ENCODE measurements around the gene NAGPA.

Gene NAGPA

DNA sequence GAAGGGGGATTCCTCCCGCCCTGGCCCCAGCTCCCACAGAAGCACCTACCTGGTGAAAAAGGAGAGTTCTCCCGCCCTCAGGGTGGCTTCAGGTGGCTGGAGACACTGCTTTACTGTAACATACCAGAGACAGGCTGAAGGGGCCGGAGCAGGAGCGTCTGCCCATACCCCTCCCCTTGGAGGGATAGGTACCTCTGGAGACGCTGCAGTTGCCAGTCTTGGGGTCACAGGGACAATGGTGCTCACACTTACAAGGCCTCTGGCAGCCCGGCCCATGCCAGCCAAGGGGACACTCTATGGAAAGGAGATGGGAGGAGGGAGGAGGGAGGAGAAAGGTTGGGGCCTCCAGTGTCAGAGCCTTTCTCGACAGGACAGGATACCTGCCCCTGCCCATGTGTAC, 6.6 kb downstream of the NAGPA start:
- no peak for DNase-seq

DNA sequence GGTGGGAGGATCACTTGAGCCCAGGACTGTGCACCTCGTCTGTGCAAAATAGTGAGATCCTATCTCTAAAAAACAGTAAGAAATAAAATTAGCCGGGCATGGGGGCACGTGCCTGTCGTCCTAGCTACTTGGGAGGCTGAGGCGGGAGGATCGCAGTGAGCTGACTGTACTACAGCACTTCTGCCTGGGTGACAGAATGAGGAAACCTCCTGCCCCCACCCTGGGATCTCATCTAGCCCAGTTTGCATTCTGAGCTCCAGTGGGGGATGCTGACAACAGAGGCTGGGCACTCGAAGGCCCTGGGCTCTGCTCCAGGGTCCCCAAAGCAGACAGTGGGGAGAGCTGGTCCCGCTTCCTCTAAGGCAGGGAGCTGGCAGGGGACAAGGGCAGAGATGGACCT, 7.1 kb downstream of the NAGPA start:
- DNase-seq: no peak

DNA sequence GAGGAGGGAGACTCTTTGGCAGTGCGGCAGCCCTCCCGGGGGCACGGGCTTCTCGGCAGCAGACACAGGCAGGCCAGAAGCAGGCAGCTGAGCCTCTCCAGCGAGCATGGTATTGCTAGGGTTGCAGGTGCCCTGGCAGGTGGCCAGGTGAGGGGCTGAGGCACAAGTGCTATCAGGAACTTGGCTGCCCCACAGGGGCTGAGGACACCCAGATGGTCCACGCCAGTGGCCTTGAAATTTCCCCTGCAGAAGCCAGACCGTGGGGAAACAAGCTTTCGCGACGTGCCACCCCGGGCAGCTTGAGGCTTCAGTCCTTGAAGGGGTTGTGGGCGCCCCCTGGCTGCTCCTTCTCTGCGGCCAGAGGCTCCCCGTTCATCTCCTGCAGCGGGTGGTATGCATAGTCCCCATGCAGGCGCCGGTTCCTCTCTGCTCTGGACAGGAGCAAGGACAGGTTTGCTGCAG, 8.5 kb downstream of the NAGPA start:
- no peak for DNase-seq

DNA sequence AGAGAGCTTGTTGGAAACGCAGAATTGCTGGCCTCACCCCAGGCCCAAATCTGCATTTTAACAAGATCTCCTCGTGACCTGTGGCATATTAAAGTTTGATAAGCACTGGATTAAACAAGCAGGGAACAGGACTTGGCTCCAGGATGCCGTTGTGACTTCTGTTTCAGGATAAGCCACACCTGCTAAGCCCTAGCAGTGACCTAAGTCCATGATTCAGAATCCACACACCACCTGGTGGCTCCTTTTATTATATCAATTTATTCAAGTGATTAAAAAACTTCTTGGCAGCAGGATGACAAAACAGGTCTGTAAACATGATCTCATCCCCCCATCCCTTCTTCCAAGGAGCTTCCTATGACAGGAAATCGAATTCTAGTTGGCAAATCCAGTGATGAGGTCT, 9.1 kb downstream of the NAGPA start:
- no peak for DNase-seq

DNA sequence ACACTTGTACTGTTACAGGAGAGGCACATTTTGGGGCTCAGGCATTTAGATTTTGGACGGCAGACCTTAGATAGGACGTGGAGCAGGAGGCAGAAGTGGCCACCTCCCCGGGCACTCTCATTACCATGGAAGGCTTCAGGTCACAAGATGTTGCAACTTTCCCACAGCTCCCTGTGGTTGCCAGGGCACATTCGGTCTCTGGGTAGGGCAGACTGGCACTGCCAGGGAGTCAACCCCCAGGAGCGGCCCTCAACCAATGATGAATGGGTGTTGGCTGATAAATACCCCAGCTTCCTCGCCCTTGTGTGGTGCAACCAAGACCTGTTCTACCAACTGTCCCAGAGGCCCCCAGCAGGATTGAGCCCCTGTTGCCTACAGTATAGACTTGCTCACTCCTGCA, 11.2 kb downstream of the NAGPA start:
- DNase-seq: no peak

DNA sequence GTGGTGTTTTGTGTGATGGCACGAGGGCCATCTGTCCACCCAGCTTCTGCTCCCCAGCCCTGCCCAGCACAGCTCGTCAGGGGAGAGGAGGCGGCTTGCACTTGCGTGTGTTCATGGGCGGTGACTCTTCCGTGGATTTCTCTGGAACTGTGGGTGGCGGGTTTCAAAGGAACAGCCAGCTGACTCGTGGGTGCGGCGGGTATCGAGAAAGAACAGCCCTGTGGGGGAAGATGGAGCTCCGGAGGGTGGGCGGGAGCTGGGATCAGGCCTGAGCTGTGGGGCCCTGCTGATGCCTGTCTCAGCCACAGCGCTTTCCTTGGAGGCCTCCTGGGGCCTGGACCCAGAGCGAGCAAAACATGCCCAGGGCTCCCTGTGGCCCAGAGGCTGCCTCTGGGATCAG, 13.2 kb downstream of the NAGPA start:
- DNase-seq: no peak

DNA sequence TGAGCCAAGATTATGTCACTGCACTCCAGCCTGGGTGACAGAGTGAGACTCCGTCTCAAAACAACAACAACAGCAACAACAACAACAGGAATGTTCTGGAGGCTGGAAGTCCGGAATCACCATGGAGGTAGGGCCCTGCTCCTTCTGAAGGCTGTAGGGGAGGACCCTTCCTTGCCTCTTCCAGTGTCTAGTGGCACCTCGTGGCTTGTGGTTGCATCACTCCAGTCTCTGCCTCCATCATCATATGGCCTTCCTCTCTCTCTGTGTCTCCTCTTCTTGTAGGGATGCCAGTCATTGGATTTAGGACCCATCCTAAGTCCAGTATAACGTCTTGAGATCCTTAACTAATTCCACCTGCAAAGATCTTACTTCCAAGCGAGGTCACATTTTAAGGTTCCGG, 14.0 kb downstream of the NAGPA start:
- no peak for DNase-seq

DNA sequence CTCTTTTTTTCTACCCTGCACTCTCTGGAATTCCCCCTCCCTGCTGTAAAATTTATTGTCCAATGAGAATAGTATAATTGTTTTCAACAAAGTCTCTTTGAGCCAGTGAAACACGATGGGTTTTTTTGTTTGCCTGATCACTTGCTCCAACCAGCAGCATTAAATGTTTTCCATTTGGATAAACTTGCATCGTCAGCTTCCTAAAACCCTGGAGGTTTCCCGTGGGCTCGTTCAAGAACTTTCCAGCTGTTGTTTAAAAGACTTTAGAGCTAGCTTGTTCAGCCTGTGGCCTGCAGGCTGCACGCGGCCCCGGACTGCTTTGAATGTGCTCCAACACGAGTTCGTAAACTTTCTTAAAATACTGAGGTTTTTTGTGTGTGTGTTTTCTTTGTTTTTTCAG, 14.9 kb downstream of the NAGPA start:
- DNase-seq: no peak

DNA sequence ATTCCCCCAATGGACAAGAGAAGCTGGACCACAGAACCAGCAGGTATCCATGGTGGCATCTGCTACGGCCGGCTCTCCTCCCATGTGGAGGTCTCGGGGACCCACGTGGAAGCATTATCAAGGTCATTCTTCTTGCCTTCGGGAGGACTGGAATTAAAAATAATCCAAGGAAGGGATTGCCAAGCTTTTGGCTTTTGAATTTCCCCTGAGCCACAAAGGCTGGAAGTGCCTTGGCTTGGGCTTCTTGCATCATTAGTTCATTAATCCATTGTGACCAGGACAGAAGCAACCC, 16.1 kb downstream of the NAGPA start:
- DNase-seq: no peak

DNA sequence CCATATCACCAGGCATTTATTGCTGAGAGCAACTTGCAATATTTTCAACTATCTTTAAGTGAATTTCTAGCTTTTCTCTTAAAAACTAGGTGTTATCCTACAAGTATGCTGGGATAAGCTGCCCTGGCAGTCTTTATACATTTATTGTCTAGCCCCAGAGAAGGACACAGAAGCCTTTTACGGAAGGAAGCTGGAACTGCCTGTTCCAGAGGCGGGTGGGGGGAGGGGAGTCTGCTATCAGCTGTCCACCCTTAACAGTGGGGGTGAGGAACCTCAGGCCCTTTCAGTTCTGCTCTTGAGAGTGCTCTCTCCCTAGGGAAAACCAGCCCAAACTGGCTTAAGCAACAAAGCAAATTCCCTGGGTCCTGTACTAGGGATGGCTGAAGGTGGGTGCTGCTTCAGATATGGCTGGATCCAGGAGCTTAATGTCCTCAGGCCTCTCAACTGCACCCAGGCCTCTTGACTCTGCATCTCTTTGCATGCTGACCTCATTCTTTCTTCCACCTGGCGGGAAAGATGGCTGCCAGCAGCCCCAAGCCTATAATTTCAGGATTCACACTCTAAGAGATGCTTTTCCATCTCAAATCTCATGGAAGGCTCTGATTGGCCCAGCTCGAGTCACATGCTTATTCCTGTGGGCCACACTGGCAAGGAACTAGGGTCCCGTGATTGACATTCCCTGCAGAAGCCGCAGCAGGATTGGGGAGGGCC, 16.6 kb downstream of the NAGPA start:
- DNase-seq: no peak

DNA sequence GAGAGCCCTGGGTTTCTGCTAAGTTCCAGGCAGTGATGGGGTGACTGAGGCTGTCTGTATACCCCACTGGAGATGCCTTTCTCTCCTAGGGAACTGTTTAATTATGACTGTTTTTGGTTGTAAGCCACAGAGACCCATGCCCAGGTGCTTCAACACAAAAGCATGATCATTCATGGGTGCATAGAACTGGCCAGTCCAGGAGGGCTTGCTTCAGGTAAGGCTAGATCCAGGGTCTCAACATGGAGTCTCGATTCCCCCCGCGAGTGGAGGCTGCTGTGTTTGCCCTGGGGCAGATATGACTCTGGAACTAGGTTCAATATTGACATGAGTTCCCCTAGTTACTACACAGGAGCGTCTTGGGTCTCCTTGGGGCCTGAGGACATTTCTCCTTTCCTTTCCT, 17.8 kb downstream of the NAGPA start:
- DNase-seq: no peak

DNA sequence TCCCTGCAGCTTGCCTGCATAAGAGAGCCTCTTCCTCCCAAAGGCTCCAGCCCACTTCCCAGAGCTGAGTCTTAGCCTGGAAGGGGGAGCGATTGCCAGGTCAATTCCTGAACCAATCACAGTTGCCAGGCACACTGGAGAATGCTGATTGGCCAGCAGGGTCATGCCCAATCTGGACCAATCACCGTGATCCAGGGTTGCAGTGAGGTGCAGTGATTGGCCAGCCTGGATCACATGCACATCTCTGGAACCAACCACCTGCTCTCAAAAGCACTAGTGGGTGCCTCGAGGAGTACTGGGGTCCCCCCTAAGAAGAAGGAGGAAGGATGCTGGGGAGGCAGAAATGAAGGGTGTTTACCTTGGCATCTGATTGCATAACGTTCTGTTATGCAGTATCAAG, 18.4 kb downstream of the NAGPA start:
- no peak for DNase-seq

DNA sequence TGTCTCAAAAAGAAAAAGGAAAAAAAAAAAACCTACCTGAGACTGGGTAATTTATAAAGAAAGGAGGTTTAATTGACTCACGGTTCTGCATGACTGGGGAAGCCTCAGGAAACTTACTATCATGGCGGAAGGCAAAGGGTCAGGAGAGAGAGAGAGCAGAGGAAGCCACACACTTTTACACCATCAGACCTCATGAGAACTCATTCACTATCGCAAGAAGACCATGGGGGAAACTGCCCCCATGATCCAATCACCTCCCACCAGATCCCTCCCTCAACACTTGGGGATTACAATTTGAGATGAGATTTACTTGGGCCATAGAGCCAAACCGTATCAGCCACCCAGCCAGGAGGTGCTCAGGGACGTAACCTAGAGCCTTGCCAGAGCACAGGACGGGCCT, 20.8 kb downstream of the NAGPA start:
- no peak for DNase-seq

DNA sequence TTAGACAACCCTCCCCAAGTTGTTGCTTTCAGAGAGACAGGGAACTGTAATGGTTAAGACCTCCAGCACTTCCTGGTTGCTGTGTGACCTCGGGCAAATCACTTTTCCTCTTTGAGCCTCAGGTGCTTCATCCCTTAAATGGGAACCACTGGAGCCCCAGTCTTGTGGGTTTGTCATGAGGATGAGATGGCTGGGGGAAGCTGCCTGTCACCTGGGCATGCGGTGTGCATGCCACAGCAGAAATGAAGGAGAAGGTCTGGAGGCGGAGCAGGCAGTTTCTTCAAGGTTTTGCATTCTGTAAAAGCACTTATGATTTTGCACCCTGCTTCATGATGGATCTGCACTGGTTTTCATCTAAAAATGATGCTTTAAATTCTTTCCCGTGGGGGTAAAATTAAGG, 22.1 kb downstream of the NAGPA start:
- no peak for DNase-seq

DNA sequence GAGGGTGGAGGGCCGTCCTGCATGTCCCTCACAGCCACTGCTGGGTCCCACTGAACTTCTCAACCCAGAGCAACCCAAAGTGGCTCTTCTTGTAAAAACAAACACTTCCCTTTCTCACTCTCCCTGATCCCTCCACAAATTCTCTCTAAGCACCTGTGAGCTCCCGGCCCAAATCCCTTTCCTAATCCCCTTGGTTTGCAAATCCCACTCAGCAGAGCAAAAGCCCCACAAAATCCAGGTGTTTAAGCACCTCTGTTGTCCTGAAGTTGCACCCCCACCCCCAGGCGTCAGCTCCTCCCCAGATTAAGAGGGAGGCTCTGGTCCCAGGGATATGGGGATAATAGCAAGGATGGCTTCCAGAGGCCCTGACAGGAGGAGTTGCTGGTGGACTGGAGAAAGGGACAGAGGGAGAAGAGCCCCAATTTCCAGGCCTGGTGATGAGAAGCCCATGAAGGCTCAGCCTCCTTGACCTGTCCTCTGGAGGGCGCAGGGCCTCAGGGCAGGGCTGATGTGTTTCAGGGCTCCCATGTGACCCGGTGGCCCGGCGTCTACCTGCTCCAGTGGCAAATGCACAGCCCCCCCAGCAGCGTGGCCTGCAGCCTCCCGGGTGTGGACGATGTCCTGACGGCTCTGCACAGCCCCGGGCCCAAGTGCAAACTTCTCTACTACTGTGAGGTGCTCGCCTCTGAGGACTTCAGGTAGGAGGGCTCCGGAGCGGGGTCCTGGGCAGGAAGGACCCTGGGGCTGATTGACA, 23.0 kb downstream of the NAGPA start:
- no peak for DNase-seq

DNA sequence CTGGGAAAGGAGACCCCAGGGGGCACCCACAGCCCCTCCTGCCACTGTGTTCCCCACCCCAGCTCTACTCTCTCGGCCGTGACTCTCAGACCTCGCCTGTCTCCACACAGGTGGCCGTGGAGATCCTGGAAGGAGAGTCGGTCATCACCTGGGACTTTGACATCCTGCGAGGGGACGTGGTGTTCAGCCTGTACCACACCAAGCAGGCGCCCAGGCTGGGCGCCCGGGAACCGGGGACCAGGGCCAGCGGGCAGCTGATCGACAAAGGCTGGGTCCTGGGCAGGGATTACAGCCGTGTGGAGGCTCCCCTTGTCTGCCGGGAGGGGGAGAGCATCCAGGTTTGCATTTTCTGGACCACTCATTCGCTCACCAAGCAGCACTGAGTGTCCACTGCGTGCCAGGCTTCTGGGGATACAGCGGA, 25.4 kb downstream of the NAGPA start:
- no peak for DNase-seq

DNA sequence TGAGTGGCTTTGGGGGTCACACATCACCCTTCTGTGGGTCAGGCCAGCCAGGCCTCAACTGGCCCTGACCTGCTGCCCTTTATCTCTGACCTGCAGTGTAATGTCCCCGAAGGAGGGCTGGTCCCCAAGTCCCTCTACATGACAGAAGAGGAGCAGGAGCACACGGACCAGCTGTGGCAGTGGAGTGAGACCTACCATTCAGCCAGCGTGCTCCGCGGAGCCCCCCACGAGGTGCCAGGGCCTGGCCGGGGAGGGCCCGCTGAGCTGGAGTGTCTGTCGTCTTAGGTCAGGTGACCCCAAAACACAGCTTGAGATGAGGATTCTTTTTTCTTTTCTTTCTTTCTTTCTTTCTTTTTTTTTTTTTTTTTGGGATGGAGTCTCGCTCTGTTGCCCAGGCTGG, 26.5 kb downstream of the NAGPA start:
- DNase-seq: no peak

DNA sequence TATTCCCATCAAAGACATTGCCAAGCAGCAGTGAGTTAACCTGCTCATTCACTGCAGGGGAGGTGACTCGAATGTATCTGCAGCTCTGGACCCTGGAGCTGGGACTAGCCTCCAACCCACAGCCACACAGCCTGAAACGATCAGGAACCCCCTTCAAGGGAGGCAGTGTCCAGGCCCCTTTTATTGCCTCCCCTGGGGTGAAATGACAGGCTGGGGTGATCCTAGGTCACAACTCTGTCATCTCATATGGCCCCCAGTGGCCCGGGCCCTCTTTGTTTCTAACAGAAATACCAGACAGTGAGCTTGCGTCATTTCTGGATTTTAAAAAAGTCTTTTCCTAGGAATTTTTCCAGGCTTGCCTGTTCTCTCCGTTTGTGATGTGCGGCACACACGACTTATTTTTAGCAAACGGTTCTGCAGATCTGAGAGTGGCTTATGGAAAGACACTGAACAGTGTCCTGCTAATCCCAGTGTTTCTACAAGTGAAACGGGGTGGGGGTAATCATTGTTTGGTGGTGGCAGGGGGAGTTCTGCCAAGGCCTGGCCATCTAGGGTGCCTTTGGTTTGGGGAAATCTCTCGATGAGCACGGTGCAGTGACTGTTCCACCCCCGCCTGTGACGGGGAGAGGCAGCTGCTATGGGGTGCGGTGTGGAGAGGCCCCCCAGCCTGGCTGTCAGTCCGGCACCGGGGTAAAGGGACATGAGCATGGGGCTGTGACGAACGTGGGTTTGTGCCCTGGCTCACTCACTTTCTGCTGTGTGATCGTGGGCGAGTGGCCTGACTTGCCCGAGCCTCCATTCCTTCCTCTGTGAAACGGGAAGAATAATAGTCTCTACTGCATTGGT, 27.2 kb downstream of the NAGPA start:
- DNase-seq: no peak

DNA sequence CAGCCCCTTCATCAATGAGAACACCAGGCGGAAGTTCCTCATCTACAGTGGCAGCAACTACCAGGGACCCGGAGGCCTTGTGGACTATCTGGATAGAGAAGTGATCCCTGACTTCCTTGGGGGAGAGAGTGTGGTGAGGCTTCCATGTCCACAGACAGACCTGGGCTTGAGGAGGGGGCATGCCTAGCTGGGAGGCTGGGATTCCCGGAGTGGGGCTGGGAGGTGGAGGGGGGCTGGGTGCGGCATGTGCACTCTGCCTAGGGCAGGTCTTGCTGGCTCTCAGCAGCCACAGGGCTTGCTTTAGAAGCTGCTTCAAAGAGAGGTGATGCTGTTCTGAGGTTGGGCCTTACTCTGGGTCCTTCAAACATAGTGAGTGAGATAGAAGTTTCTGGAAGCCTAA, 27.8 kb downstream of the NAGPA start:
- no peak for DNase-seq

DNA sequence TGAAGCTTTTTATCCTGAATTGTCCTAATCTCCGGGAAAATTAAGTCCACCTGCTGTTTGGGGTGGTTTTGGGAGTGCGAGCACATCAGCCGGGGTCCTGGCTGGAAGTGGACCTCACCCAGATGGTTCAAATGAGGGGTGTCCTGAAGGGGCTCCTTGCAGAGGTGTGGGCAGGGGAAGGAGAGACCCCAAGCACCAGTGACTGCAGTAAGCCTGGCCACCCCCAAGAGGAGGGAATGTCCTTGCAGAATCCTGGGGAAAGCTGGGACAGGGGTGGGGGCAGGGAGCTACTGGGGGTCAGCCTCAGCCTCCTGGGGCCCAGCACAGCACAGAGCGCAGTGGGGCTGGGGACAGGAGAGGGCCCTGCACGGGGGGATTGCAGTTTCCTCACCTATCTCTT, 29.4 kb downstream of the NAGPA start:
- no peak for DNase-seq

DNA sequence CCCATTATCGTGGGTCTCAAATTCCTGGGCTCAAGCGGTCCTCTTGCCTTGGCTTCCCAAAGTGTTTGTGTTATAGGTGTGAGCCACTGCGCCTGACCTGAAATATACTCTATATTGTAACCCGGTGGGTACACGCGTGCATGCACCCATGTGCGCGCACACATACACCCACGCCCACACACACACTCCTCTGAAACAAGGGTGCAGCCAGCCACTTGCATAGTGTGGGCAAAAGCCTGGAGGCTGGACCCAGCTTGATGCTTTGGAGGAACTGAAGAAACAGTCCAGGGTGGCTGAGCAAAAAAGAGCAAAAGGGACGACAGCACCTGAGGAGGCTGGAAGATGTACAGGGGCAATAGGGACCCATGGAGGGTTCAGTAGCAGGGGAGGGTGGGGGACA, 29.9 kb downstream of the NAGPA start:
- no peak for DNase-seq

DNA sequence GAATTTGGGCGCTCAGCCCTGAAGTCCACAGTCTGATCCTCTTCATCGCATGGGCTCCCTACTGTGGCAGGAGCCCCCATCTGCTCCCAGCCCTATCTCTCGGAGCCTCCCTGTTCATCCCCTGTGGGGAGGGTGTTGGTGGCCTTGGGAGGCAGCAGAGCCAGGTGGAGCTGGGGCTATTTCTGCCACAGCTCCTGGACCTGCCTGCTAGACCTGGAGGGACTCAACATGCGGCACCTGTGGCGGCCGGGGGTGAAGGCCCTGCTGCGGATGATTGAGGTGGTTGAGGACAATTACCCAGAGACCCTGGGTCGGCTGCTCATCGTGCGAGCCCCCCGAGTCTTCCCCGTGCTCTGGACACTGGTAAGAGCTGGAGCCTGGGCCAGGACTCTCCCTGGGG, 30.5 kb downstream of the NAGPA start:
- no peak for DNase-seq

DNA sequence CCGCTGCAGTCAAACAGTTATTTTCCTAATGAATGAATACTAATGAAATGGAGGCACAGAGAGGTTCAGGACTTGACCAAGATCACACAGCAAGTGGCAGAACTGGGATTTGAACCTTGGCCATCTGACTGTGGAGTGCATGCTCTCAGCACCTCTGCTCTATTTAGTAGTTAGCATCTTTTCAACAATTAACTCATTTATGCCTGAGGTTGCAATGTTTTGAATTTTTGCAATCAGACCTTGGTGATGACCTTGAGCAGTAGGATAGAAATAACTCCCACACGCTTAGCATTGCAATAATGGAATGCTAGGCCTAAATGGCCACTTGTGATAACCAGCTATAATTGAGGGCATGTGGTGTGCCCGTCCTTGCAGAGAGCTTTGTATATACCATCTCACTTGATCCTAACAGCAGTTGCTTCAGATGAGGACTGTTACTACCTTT, 31.0 kb downstream of the NAGPA start:
- no peak for DNase-seq

DNA sequence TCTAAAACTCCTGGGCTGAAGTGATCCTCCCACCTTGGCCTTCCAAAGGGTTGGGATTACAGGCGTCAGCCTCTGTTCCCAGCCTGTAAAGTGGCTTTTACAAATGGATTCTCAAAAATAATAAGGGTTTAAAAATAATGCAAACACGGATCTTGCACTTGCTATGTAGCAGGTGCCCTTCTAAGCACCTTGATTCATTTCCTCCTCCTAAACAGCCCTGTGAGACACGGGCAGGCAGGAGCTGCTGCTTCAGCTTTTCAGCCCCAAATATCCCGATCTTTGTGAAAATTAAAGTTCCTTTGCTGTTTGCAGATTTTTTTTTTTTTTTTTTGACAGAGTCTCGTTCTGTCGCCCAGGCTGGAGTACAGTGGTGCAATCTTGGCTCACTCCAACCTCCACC, 31.7 kb downstream of the NAGPA start:
- DNase-seq: no peak
